HG02678 (cell line): ENCODE data around the gene B3GNT2.
"Not testable (repeated sequence)": the region's sequence is repeated elsewhere in the genome, so short reads cannot be mapped to it uniquely, and the experiment has no call there.

Experiments
- ATAC-seq: cut with Tn5 transposase; IDR thresholded peaks from one replicate; pipeline ENCODE4 v1.9.1; 2021; ENCODE audit warnings: mild to moderate bottlenecking, moderate library complexity; ENCODE audit not compliant: unreplicated experiment

The B3GNT2 gene

GRCh38 chr2:62195421-62196277 is at the start of gene B3GNT2:
Gene B3GNT2 (plus strand): TSS chr2:62196115. CDS start chr2:62222221, 26,106 bp downstream.
- peak; percentile 52 for ATAC-seq

DNA sequence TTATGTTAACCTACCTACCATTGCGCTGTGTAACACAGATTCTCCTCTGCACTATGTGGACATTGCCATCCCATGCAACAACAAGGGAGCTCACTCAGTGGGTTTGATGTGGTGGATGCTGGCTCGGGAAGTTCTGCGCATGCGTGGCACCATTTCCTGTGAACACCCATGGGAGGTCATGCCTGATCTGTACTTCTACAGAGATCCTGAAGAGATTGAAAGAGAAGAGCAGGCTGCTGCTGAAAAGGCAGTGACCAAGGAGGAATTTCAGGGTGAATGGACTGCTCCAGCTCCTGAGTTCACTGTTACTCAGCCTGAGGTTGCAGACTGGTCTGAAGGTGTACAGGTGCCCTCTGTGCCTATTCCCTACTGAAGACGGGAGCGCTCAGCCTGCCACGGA is 49.1 kb upstream of the B3GNT2 start:
- ATAC-seq, result not testable (repeated sequence)

DNA sequence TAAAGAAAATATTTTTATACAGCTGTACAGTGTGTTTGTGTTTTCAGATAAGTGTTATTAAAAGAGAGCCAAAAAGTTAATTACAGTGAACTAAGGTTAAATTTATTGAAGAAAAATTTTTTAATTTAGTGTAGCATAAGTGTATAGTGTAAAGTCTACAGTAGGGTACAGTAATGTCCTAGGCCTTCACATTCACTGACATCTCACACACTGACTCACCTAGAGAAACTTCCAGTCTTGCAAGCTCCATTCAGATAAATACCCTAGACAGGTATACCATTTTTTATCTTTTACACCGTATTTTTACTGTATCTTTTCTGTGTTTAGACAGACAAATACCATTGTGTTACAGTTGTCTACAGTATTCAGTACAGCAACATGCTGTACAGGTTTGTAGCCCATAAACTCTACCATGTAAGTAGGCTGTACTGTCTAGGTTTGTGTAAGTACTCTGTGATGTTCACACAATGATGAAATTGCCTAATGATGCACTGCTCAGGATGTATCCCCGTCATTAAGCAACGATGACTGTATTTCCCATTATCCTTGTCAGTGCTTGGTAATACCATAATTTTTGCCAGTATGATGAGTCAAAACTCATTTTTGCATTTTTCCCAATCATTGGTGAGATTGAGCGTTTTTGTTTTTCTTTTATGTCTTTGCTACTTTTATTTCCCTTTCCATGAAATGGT is 48.2 kb upstream of the B3GNT2 start:
- ATAC-seq, result no peak

DNA sequence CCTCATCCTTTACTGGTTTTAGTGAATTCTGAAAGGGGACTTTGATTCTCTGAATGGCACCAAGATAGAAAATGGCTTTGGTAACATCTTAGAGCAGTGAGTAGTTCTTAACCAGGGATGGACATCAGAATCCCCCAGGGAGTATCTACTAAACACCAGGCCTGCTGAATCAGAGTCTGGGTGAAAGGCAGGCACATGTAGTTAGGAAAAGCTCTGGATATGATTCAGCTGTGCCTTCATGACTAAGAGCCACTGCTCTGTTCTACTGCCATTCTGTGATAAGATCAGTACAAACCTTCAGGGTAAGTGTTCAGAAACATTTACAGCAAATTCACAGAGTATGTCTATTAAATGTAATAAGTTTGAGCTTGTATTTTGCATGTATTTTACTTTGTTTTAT is 46.2 kb upstream of the B3GNT2 start:
- no peak for ATAC-seq

GRCh38 chr2:62150597-62151305 is 45.2 kb upstream of the B3GNT2 start:
- ATAC-seq, result no peak

DNA sequence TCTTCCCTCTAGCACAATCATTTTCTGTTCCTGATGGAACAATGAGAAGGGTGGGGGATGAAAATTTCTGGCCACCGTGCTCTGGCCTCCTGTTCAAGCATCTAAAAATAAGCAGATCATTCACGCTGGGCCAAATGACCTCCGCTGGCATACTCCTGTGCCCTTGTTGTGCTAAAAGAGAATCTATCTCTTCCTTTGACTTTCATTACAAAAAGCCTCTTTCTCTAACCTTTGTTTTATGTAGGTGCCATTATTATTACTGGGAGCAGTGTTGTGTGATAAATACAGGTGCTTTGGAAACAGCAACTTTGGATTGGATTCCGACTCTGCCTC is 44.6 kb upstream of the B3GNT2 start:
- no peak for ATAC-seq

DNA sequence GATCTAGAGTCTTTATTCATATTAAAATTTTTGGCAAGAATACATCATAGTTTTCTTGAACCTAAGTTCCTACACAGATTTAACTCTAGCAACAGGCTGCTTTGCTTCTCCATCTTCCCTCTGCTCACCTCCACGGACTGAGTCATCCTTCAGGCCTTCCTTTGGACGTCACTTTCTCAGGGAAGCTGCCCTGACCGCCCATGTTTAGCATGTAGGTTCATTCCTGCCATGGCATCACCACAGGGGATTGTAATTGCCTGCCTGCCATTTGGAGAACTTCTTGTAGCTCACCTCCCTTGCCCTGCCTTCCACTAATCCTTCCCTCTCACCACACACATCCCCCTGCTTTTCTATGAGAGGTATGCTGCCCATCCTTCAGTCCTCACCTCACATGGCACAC is 43.9 kb upstream of the B3GNT2 start:
- ATAC-seq, result no peak

GRCh38 chr2:62156861-62157496 is 38.9 kb upstream of the B3GNT2 start:
- ATAC-seq, result no peak

- ATAC-seq, result no peak
Measured at GRCh38 chr2:62158444-62159121, 37.3 kb upstream of the B3GNT2 start.

- not testable (repeated sequence) for ATAC-seq
Measured at GRCh38 chr2:62160691-62161090, 35.2 kb upstream of the B3GNT2 start.

DNA sequence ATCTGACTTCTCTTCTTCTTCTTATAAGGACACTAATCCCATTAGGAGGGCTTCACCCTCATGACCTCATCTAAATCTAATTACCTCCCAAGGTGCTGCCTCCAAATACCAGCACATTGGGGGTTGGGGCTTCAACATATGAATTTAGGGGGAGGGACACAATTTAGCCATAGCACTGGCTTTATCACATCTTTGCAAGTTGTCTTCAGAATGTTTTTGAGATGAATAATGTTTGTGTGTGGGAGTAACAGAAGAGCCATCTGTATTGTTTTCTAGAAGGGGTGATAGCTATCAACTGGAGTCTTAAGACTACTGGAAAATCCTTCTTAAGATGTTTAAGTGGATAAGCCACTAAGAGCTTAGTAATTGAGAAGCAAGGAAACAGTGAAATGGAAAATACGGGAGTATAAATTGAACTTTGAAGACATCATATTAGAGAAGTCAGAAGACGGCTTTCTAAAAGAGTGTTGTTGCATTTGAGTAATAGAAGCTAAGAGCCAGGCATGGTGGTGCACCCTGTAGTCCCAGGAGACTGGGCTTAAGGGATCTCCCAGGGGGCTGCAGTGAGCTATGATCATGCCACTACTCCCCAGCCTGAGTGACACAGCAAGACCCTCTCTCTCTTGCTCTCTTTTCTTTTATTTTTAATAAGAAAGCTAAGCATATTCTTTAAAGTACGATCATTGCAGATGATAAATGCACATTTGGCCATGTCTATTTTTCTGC is 32.6 kb upstream of the B3GNT2 start:
- no peak for ATAC-seq

DNA sequence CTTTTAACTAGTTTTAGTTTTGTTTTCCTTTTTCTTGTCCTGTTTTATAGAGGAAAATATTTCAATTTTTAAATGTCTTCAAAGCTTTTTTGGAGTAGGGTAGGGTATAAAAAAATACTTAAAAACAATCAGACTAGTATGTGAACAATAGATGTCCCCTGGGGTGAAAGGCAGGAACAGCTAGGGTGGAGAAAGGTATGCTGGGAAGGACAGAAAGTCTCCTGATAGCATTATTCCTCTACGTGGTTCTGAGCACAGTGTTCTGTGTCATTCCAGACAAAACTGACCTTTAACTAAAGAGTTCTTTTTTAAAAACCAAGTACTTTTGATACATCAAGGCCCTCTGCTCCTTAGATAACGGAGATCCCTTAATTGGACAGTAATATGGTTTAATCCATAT is 32.1 kb upstream of the B3GNT2 start:
- no peak for ATAC-seq

GRCh38 chr2:62175728-62176127 is 20.2 kb upstream of the B3GNT2 start:
- ATAC-seq, result no peak

DNA sequence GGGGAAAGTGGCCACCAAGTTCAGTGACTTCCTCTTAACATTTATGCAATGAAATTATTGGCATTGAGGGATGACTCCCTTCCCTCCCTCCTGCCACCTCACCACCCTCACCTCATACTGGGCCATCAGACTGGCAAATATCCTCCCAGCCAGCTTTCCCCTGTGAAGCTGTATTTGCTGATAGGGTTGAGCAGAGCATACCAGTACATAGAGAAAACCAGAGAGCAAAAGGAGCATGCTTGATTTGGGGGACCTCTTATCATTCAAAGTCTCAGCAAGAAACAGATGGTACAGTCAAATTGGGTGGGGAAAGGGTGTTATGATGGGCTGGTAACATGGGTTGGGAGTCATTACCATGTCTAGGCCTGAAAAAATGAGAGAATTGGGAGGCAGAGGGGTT is 19.1 kb upstream of the B3GNT2 start:
- no peak for ATAC-seq

DNA sequence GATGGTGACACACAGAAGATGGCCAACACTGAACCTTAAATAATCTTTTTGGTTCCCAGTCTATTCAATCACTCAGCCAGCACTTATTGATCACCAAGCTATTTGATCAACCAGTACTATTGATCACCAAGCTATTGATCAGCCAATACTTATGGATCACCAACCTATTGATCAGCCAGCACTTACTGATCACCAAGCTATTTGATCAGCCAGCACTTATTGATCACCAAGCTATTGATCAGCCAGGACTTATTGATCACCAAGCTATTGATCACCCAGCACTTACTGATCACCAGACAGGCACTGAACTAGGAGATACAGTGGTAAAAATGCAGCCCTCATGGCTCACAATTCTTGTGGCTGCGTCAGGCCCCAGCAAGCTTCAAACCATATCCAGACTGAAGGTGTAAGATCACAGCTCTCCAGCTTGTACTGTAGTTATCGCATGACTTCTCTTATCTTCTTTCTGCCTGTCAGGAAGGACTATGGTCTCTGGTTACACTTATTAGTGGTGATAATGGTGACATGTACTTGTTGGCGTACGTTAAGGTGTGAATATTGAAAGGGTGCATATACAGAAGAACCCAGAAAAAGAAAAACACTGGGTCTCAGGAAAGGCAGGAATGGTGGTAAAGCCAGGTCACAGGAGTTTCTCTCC is 18.4 kb upstream of the B3GNT2 start:
- ATAC-seq, result no peak

DNA sequence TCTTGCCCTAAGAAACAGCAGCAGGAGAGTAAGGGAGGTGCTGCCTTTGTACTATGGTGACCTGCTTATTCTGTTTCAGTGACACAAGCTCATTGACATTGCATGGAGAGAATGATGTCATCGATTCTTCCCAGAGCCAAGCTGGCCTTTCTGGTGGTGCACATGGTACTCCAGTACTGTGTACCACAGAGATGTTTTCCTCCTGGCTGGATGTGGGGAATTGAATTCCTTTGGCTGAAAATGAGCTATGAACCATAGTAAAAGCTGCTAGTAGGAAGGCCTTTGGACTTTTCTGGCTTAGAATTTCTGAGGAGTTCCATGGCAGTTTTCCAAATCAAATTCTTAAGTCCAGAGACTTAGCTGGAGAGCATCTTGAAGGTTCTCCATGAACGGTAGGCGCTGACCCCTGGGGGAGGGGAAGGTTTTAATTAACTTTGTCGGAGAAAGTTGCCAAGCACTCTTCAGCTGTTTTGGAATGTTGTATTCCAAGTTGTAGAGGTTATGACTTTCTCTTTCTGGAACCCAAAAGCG is 17.1 kb upstream of the B3GNT2 start:
- ATAC-seq, result no peak

DNA sequence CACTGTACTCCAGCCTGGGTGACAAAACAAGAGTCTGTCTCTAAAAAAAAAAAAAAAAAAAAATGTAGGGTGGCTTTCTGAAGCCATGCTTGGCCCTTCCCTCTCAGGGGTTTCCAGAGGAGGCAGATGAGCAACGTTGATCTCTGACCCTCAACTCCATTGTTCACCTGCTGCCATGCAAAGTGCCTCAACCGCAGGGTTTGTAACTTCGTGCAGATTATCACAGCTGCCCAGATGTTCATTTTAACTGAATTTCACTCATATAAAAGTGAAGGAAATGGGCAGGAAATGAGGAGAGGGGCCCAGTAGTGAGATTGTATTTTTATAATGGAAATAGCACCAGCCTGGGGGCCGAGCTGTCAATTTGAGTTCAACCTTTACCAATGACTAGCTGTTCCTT is 14.9 kb upstream of the B3GNT2 start:
- peak; percentile 64 for ATAC-seq

DNA sequence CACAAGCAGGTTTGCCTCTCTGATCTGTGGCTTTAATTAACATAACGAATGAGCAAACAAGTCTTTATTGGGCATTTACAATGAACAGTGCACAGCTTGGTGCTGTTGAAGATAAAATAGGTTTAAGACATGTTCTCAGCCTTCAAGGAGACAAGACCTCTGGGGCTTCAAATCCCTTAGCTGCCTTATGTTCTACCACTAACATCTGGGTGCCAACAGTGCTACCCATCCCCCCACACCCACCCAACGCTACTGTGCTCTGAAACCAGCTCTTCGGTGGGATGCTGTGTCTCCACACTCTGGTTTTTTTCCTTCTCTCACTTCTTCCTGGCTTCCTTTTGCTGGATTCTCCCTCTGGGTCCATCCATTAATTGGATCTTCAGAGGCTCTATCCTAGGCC is 14.1 kb upstream of the B3GNT2 start:
- no peak for ATAC-seq

- ATAC-seq, result no peak
Measured at GRCh38 chr2:62184512-62185230, 11.2 kb upstream of the B3GNT2 start.
